MCF 10A (cell line): ENCODE data around the gene ANKRD23. TPM values are rescaled to one million over a fixed set of nuclear protein-coding genes. Genes with fewer than 3 reads are reported as not detected.
A peak's percentile ranks its signal among the peaks of the same experiment; 100 is the strongest.

ENCODE experiments used
- BruUV-seq: library from RNA; stranded (reverse); fragments of 400-500 nt; replicated peaks from 2 replicates; lab custom pipeline; 2021; lab: Mats Ljungman, UMichigan
- CTCF ChIA-PET: fragments of 300-600 bp; sonication (Branson Sonifier 250); formaldehyde crosslinking; extraction: SDS; loops from one replicate; lab custom pipeline; 2021; ENCODE audit warnings: antibody characterized with exemption, inconsistent platforms; lab: Yijun Ruan, JAX
- POLR2A ChIA-PET: fragments of 300-600, 350-650 bp; sonication (Branson Sonifier 250); formaldehyde crosslinking; extraction: SDS; loops from one replicate; lab custom pipeline; 2020; ENCODE audit warnings: antibody characterized with exemption, inconsistent platforms; lab: Yijun Ruan, JAX
- DNase-seq: peaks from one replicate; pipeline ENCODE4 v3.0.0-alpha.2; 2018; ENCODE audit not compliant: unreplicated experiment
- H3K27ac Mint-ChIP-seq: one replicate; pipeline ENCODE4 v1.8.0; 2022; ENCODE audit warnings: mild to moderate bottlenecking, low read depth, mixed read lengths; ENCODE audit not compliant: unreplicated experiment
- H3K27me3 Mint-ChIP-seq: one replicate; pipeline ENCODE4 v1.8.0; 2022; ENCODE audit warnings: mixed read lengths; ENCODE audit not compliant: insufficient read depth, unreplicated experiment
- H3K36me3 Mint-ChIP-seq: one replicate; pipeline ENCODE4 v1.8.0; 2022; ENCODE audit warnings: mild to moderate bottlenecking, moderate library complexity, mixed read lengths; ENCODE audit not compliant: insufficient read depth, unreplicated experiment
- H3K4me1 Mint-ChIP-seq: one replicate; pipeline ENCODE4 v1.8.0; 2022; ENCODE audit warnings: mixed read lengths; ENCODE audit not compliant: insufficient read depth, unreplicated experiment
- H3K4me3 Mint-ChIP-seq: one replicate; pipeline ENCODE4 v1.8.0; 2022; ENCODE audit warnings: mild to moderate bottlenecking, moderate library complexity, mixed read lengths; ENCODE audit not compliant: unreplicated experiment
- H3K9me3 Mint-ChIP-seq: one replicate; pipeline ENCODE4 v1.8.0; 2022; ENCODE audit warnings: mixed read lengths; ENCODE audit not compliant: unreplicated experiment
- CTCF ChIP-seq: fragments of 200-600 bp; IDR thresholded peaks from one replicate; pipeline ENCODE4 v1.8.0; 2022; ENCODE audit warnings: antibody characterized with exemption, mild to moderate bottlenecking; ENCODE audit not compliant: unreplicated experiment
- intact Hi-C: fragments of 100-400 bp; cut with micrococcal nuclease; formaldehyde crosslinking; loops from 2 replicates; pipeline ENCODE4 v1.14.1; 2022
- total RNA-seq: library from RNA; stranded (reverse); gene quantifications from 2 replicates; pipeline ENCODE4 v1.2.3, GENCODE V29; 2022

ANKRD23 gene
- total RNA-seq, 1 experiment from 2014 or later, result 3.4 TPM

GRCh38 chr2:96832754-96833507 lies 10.9 kb downstream of the ANKRD23 start:
- H3K27ac Mint-ChIP-seq, result peak overlapping the region; percentile 39
- ChIA-PET POLR2A (interaction anchor here (0.7 to 2.7 kb wide), 4 partner anchors 12 to 25 kb away, joined by 3 to 15 read pairs (median 4); partner anchors contain the start of genes ANKRD39 and CNNM3), CTCF (interaction anchor here (0.7 to 3.0 kb wide), 3 partner anchors 25 to 309 kb away, joined by 3 to 11 read pairs (median 3); partner anchors contain the start of gene ANKRD39)
- intact Hi-C loops, result no loop called here
- no peaks in the 10 kb centered on the region for H3K9me3 Mint-ChIP-seq
- no peak overlapping the region for H3K4me3 Mint-ChIP-seq
- peak; percentile 43 for DNase-seq
- peaks cover 46% of the 10 kb centered on the region for H3K36me3 Mint-ChIP-seq
- TF ChIP-seq CTCF, result no peak
- H3K4me1 Mint-ChIP-seq, result peaks cover 7% of the 10 kb centered on the region
- no peaks in the 10 kb centered on the region for H3K27me3 Mint-ChIP-seq
- BruUV-seq, result no TSS peak

- Mint-ChIP-seq H3K36me3 (peaks cover 46% of the 10 kb centered on the region), H3K9me3 (no peaks in the 10 kb centered on the region), H3K27me3 (no peaks in the 10 kb centered on the region), H3K4me1 (peaks cover 7% of the 10 kb centered on the region), H3K27ac (peak overlapping the region; percentile 39), H3K4me3 (no peak overlapping the region)
- DNase-seq, result no peak
- intact Hi-C loops, result no loop called here
- BruUV-seq, result no TSS peak
- CTCF ChIA-PET, result interaction anchor here (0.6 to 3.0 kb wide), 5 partner anchors 11 to 596 kb away, joined by 3 to 11 read pairs (median 6); partner anchors contain the start of genes ANKRD39 and CNNM3
- no peak for TF ChIP-seq CTCF
- POLR2A ChIA-PET, result interaction anchor here (1.6 to 2.7 kb wide), 2 partner anchors 14 to 16 kb away, joined by 4 to 15 read pairs; partner anchors contain the start of gene CNNM3
Measured at GRCh38 chr2:96832408-96832753, 11.4 kb downstream of the ANKRD23 start.

- no TSS peak for BruUV-seq
- ChIA-PET POLR2A (interaction anchor here (1.6 to 2.7 kb wide), 2 partner anchors 13 to 16 kb away, joined by 4 to 15 read pairs; partner anchors contain the start of gene CNNM3), CTCF (interaction anchor here (0.6 to 3.0 kb wide), 5 partner anchors 11 to 595 kb away, joined by 3 to 11 read pairs (median 6); partner anchors contain the start of genes ANKRD39 and CNNM3)
- H3K4me1 Mint-ChIP-seq, result peaks cover 7% of the 10 kb centered on the region
- H3K9me3 Mint-ChIP-seq, result no peaks in the 10 kb centered on the region
- intact Hi-C loops, result no loop called here
- TF ChIP-seq CTCF, result no peak
- peaks cover 49% of the 10 kb centered on the region for H3K36me3 Mint-ChIP-seq
- H3K27me3 Mint-ChIP-seq, result no peaks in the 10 kb centered on the region
- no peak overlapping the region for H3K4me3 Mint-ChIP-seq
- DNase-seq, result no peak
- no peak overlapping the region for H3K27ac Mint-ChIP-seq
Measured at GRCh38 chr2:96831679-96832078, 12.1 kb downstream of the ANKRD23 start.

GRCh38 chr2:96830044-96830562 lies 13.7 kb downstream of the ANKRD23 start:
- CTCF ChIA-PET, result no interaction called here

More at GRCh38 chr2:96830044-96830562, 13.7 kb downstream of the ANKRD23 start:
- peaks cover 60% of the 10 kb centered on the region for H3K36me3 Mint-ChIP-seq
- no peak overlapping the region for H3K4me3 Mint-ChIP-seq
- H3K9me3 Mint-ChIP-seq, result no peaks in the 10 kb centered on the region
- TF ChIP-seq CTCF, result no peak
- H3K4me1 Mint-ChIP-seq, result peaks cover 7% of the 10 kb centered on the region
- BruUV-seq, result no TSS peak
- H3K27me3 Mint-ChIP-seq, result no peaks in the 10 kb centered on the region
- intact Hi-C loops, result no loop called here
- DNase-seq, result no peak
- POLR2A ChIA-PET, result interaction anchor here (2.7 kb wide), 1 partner anchor 14 kb away, joined by 15 read pairs; the partner anchor contains the start of gene CNNM3
- H3K27ac Mint-ChIP-seq, result no peak overlapping the region
